HCT116 (cell line): Measurements from ENCODE around the gene SOST. TPM values are rescaled to one million over a fixed set of nuclear protein-coding genes. Genes with fewer than 3 reads are reported as not detected.

Source experiments
- ATAC-seq: fragments of 200-7000 bp; cut with Tn5 transposase; 2 replicates; pipeline ENCODE4 v1.9.1; 2020; ENCODE audit warnings: mild to moderate bottlenecking, moderate library complexity
- BruUV-seq: library from RNA; stranded (reverse); fragments of 400-500 nt; replicated peaks from 2 replicates; lab custom pipeline; 2021; lab: Mats Ljungman, UMichigan
- CTCF ChIA-PET: fragments of 300-600 bp; sonication (Branson Sonifier 250); formaldehyde crosslinking; loops from one replicate; lab custom pipeline; 2021; ENCODE audit warnings: antibody characterized with exemption; lab: Charles Lee
- POLR2A ChIA-PET: fragments of 300-600, 350-600 bp; sonication (Branson Sonifier 250); formaldehyde crosslinking; loops from one replicate; lab custom pipeline; 2021; ENCODE audit warnings: antibody characterized with exemption; lab: Charles Lee
- RAD21 ChIA-PET, 2 experiments: fragments of 300-600 bp; sonication (Branson Sonifier 250); formaldehyde crosslinking; loops; one replicate each; lab custom pipeline; 2023; ENCODE audit warnings: low total read pairs in 2 of 2; ENCODE audit not compliant: uncharacterized antibody in 2 of 2, unreplicated experiment in 2 of 2, low non-redundant PET in 1 of 2; lab: Charles Lee
- DNase-seq: peaks from one replicate; pipeline ENCODE4 v3.0.0-alpha.2; 2010; ENCODE audit warnings: low read depth, low spot score
- H2AFZ ChIP-seq: fragments of 200-600 bp; shearing (Covaris generic), sonication (generic); 2 replicates; pipeline ENCODE4 v1.6.1; 2017; ENCODE audit warnings: low read depth, mixed run types, mixed read lengths, antibody characterized with exemption, low read length; ENCODE audit not compliant: poor library complexity, severe bottlenecking
- H3K27ac ChIP-seq: 2 replicates; pipeline ENCODE4 v1.5.1; 2012; ENCODE audit warnings: low read depth, low read length
- H3K27me3 ChIP-seq: fragments of 200-600 bp; sonication (generic); 2 replicates; pipeline ENCODE4 v1.6.1; 2016; ENCODE audit warnings: mixed run types, low read length, mixed read lengths; ENCODE audit not compliant: insufficient read depth
- H3K36me3 ChIP-seq, 2 experiments: fragments of 200-500 bp in 1 of 2; fragments of 200-600 bp in 1 of 2; sonication (Bioruptor generic) in 1 of 2; sonication (generic) in 1 of 2; 2 replicates each; pipeline versions ENCODE4 v1.5.1 to v1.6.1; 2014 to 2016; ENCODE audit warnings: low read length in 2 of 2, inconsistent platforms in 1 of 2, mixed read lengths in 1 of 2, mixed run types in 1 of 2; ENCODE audit not compliant: insufficient read depth in 2 of 2, control insufficient read depth in 1 of 2
- H3K4me1 ChIP-seq, 2 experiments: fragments of 200-600 bp in 1 of 2; sonication (generic) in 1 of 2; 2 replicates each; pipeline versions ENCODE4 v1.5.1 to v1.6.1; 2012 to 2017; ENCODE audit warnings: low read length in 2 of 2, inconsistent platforms in 1 of 2, mild to moderate bottlenecking in 1 of 2, mixed read lengths in 1 of 2, mixed run types in 1 of 2, moderate library complexity in 1 of 2; ENCODE audit not compliant: insufficient read depth in 2 of 2, control insufficient read depth in 1 of 2
- H3K4me2 ChIP-seq: fragments of 200-600 bp; sonication (generic); 2 replicates; pipeline ENCODE4 v1.6.1; 2017; ENCODE audit warnings: mixed run types, low read length, mixed read lengths
- H3K4me3 ChIP-seq, 2 experiments: fragments of 200-600 bp in 1 of 2; sonication (generic) in 1 of 2; replicated peaks in 1 of 2; 2 replicates each; pipeline ENCODE4 v1.5.1; 2011 to 2016; ENCODE audit warnings: low read length in 2 of 2, control low read depth in 1 of 2, low read depth in 1 of 2, mild to moderate bottlenecking in 1 of 2, mixed read lengths in 1 of 2, mixed run types in 1 of 2
- H3K79me2 ChIP-seq: fragments of 200-600 bp; sonication (generic); 2 replicates; pipeline ENCODE4 v1.6.1; 2017; ENCODE audit warnings: mild to moderate bottlenecking, mixed run types, low read length, moderate library complexity, mixed read lengths; ENCODE audit not compliant: insufficient read depth
- H3K9ac ChIP-seq: fragments of 200-600 bp; sonication (generic); 2 replicates; pipeline ENCODE4 v1.6.1; 2016; ENCODE audit warnings: low read length, mixed read lengths
- H3K9me2 ChIP-seq: fragments of 200-600 bp; sonication (generic), shearing (Covaris generic); 2 replicates; pipeline ENCODE4 v1.6.1; 2017; ENCODE audit warnings: mixed run types, mild to moderate bottlenecking, moderate library complexity; ENCODE audit not compliant: insufficient read depth
- H3K9me3 ChIP-seq, 2 experiments: fragments of 200-500 bp in 1 of 2; fragments of 200-600 bp in 1 of 2; sonication (Bioruptor generic) in 1 of 2; sonication (generic) in 1 of 2; 2 replicates each; pipeline ENCODE4 v1.6.1; 2014 to 2017; ENCODE audit warnings: low read length in 2 of 2, mixed read lengths in 2 of 2, inconsistent platforms in 1 of 2, low read depth in 1 of 2, mild to moderate bottlenecking in 1 of 2, mixed run types in 1 of 2, moderate library complexity in 1 of 2; ENCODE audit not compliant: control insufficient read depth in 1 of 2, insufficient read depth in 1 of 2
- H4K20me1 ChIP-seq: fragments of 200-600 bp; sonication (generic), shearing (Covaris generic); 2 replicates; pipeline ENCODE4 v1.6.1; 2017; ENCODE audit warnings: mixed run types, mild to moderate bottlenecking, moderate library complexity; ENCODE audit not compliant: insufficient read depth
- EGR1 ChIP-seq: IDR thresholded peaks from 2 replicates; pipeline ENCODE4 v1.6.1; 2012; ENCODE audit warnings: low read depth
- ELF1 ChIP-seq: IDR thresholded peaks from 2 replicates; pipeline ENCODE4 v1.6.1; 2012; ENCODE audit warnings: low read depth, borderline replicate concordance
- EZH2 ChIP-seq: fragments of 200-600 bp; sonication (generic); IDR thresholded peaks from 2 replicates; pipeline ENCODE4 v1.6.1; 2017; ENCODE audit warnings: antibody characterized with exemption, mixed run types
- EZH2phosphoT487 ChIP-seq: fragments of 200-600 bp; IDR thresholded peaks from 2 replicates; pipeline ENCODE4 v1.6.1; 2018; ENCODE audit warnings: antibody characterized with exemption, borderline replicate concordance
- POLR2AphosphoS5 ChIP-seq: IDR thresholded peaks from 2 replicates; pipeline ENCODE4 v1.6.1; 2011; ENCODE audit warnings: mild to moderate bottlenecking, low read depth, low read length, moderate library complexity
- SRF ChIP-seq: IDR thresholded peaks from 2 replicates; pipeline ENCODE4 v1.6.1; 2012; ENCODE audit warnings: low read depth
- YY1 ChIP-seq: IDR thresholded peaks from 2 replicates; pipeline ENCODE4 v1.6.1; 2011; ENCODE audit warnings: low read length, low read depth, moderate library complexity, mild to moderate bottlenecking; ENCODE audit not compliant: insufficient replicate concordance; ENCODE audit errors: extremely low read depth
- ZFX ChIP-seq: fragments of 450-650 bp; IDR thresholded peaks from 2 replicates; pipeline ENCODE4 v1.6.1; 2017
- ZNF274 ChIP-seq: fragments of 200-500 bp; sonication (Bioruptor generic); IDR thresholded peaks from 2 replicates; pipeline ENCODE4 v1.6.1; 2014; ENCODE audit warnings: mild to moderate bottlenecking, low read depth, low read length, inconsistent platforms
- intact Hi-C: fragments of 100-400 bp; cut with micrococcal nuclease; formaldehyde crosslinking; loops from 2 replicates; pipeline ENCODE4 v1.10.0; 2022
- total RNA-seq: library from RNA; stranded (reverse); gene quantifications from one replicate; pipeline ENCODE4 v1.2.1, GENCODE V29; 2021; ENCODE audit not compliant: unreplicated experiment
- TF ChIP-seq, protein P1 (sequence below), 3 experiments: fragments of 200-600 bp in 1 of 3; sonication (generic) in 1 of 3; IDR thresholded peaks in 2 of 3; conservative IDR thresholded peaks in 1 of 3; 2 replicates each; pipeline ENCODE4 v1.5.1; 2012 to 2017; ENCODE audit warnings: low read depth in 2 of 3, low read length in 2 of 3, antibody characterized with exemption in 1 of 3, borderline replicate concordance in 1 of 3, control low read depth in 1 of 3, mild to moderate bottlenecking in 1 of 3, mixed read lengths in 1 of 3, mixed run types in 1 of 3, moderate library complexity in 1 of 3; ENCODE audit not compliant: insufficient read depth in 1 of 3
- TF ChIP-seq, protein P2 (sequence below): IDR thresholded peaks from 2 replicates; pipeline ENCODE4 v1.6.1; 2012
- TF ChIP-seq, protein P3 (sequence below): IDR thresholded peaks from 2 replicates; pipeline ENCODE4 v1.6.1; 2011; ENCODE audit warnings: mild to moderate bottlenecking, low read length, moderate library complexity; ENCODE audit not compliant: insufficient replicate concordance; ENCODE audit errors: extremely low read depth

The SOST gene
- total RNA-seq, 1 experiment from 2014 or later = not detected

DNA sequence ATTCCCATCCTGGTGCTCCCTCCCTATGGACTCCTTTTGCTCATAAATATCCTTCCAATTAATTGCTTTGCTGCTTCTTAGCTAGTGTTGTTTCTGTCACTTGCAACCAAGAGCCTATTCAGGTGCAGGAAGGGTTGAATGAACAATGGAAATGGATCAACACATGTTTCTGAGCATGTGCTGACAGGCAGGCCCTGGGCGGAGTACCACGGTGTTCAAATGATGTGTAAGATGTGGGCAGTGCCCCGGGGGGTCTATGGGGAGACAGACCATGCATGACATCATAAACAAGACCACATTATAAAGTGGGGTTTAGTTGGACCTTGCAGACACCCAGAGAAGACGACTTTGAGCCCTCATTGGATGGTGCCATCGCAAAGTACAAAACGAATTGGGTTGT, 48.5 kb downstream of the SOST start:
- no TSS peak for BruUV-seq
- ATAC-seq = no peak
- no peaks in the 10 kb centered on the region for H3K9me2 ChIP-seq
- no peaks in the 10 kb centered on the region for H3K27me3 ChIP-seq
- POLR2A ChIA-PET = no interaction called here
- no peaks in the 10 kb centered on the region for H4K20me1 ChIP-seq
- no peaks in the 10 kb centered on the region for H3K9me3 ChIP-seq
- no peaks in the 10 kb centered on the region for H3K36me3 ChIP-seq
- H2AFZ ChIP-seq = no peak overlapping the region
- intact Hi-C loops = no loop called here
- peaks cover 0 to 18% of the 10 kb centered on the region in 2 experiments; a peak in 1 of 4 replicates for H3K4me1 ChIP-seq
- DNase-seq = no peak
- no peak overlapping the region for H3K27ac ChIP-seq
- RAD21 ChIA-PET = no interaction called here
- CTCF ChIA-PET = no interaction called here
- no peaks in the 10 kb centered on the region for H3K79me2 ChIP-seq
- TF ChIP-seq EZH2 = no peak
- TF ChIP-seq ZFX = no peak
- no peak for TF ChIP-seq ELF1
- TF ChIP-seq SRF = no peak
- TF ChIP-seq, protein P1, sequence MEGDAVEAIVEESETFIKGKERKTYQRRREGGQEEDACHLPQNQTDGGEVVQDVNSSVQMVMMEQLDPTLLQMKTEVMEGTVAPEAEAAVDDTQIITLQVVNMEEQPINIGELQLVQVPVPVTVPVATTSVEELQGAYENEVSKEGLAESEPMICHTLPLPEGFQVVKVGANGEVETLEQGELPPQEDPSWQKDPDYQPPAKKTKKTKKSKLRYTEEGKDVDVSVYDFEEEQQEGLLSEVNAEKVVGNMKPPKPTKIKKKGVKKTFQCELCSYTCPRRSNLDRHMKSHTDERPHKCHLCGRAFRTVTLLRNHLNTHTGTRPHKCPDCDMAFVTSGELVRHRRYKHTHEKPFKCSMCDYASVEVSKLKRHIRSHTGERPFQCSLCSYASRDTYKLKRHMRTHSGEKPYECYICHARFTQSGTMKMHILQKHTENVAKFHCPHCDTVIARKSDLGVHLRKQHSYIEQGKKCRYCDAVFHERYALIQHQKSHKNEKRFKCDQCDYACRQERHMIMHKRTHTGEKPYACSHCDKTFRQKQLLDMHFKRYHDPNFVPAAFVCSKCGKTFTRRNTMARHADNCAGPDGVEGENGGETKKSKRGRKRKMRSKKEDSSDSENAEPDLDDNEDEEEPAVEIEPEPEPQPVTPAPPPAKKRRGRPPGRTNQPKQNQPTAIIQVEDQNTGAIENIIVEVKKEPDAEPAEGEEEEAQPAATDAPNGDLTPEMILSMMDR (IDR thresholded peaks at IDR 0.05 in 2 of 3, conservative IDR thresholded peaks at IDR 0.05 in 1 of 3; ENCODE audit: borderline replicate concordance in 1 of 3, insufficient read depth in 1 of 3, low read depth in 2 of 3, low read length in 2 of 3) = no peak
- TF ChIP-seq YY1 = no peak
- TF ChIP-seq POLR2AphosphoS5 = no peak
- no peak for TF ChIP-seq ZNF274
- TF ChIP-seq EGR1 = no peak
- TF ChIP-seq, protein P2, sequence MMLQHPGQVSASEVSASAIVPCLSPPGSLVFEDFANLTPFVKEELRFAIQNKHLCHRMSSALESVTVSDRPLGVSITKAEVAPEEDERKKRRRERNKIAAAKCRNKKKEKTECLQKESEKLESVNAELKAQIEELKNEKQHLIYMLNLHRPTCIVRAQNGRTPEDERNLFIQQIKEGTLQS = no peak
- TF ChIP-seq, protein P3, sequence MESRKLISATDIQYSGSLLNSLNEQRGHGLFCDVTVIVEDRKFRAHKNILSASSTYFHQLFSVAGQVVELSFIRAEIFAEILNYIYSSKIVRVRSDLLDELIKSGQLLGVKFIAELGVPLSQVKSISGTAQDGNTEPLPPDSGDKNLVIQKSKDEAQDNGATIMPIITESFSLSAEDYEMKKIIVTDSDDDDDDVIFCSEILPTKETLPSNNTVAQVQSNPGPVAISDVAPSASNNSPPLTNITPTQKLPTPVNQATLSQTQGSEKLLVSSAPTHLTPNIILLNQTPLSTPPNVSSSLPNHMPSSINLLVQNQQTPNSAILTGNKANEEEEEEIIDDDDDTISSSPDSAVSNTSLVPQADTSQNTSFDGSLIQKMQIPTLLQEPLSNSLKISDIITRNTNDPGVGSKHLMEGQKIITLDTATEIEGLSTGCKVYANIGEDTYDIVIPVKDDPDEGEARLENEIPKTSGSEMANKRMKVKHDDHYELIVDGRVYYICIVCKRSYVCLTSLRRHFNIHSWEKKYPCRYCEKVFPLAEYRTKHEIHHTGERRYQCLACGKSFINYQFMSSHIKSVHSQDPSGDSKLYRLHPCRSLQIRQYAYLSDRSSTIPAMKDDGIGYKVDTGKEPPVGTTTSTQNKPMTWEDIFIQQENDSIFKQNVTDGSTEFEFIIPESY = no peak
- TF ChIP-seq EZH2phosphoT487 = no peak
- no peak overlapping the region for H3K9ac ChIP-seq
- no peak overlapping the region for H3K4me3 ChIP-seq
- H3K4me2 ChIP-seq = no peak overlapping the region
